Measurements from ENCODE around the gene HSF5. TPM values are rescaled to one million over a fixed set of nuclear protein-coding genes. Genes with fewer than 3 reads are reported as not detected.

The HSF5 gene
- polyA plus RNA-seq (2011; rRNA removed), result not detected in 2 replicates
- polyA minus RNA-seq (2011; rRNA and poly(A)+ RNA removed), result not detected in 2 replicates

GRCh38 chr17:58487589-58488427, at the start of gene HSF5:
Gene HSF5 (minus strand): TSS chr17:58488408. CDS start chr17:58488274, 134 bp downstream.
- Histone ChIP-seq H3K4me3 (ENCODE audit: low read depth, low read length) (no peak within 1 kb of the TSS), H3K36me3 (ENCODE audit: control insufficient read depth, insufficient read depth, low read length) (peaks cover 6% of the 10 kb centered on the region), H3K27me3 (ENCODE audit: control insufficient read depth, insufficient read depth, low read length) (no peaks in the 10 kb centered on the region)
- ChIA-PET POLR2A (no interaction called here), CTCF (interaction anchor here (0.8 kb wide), 1 partner anchor 166 kb away, joined by 3 read pairs; no protein-coding TSS in a partner anchor)
- TF ChIP-seq, protein P1, sequence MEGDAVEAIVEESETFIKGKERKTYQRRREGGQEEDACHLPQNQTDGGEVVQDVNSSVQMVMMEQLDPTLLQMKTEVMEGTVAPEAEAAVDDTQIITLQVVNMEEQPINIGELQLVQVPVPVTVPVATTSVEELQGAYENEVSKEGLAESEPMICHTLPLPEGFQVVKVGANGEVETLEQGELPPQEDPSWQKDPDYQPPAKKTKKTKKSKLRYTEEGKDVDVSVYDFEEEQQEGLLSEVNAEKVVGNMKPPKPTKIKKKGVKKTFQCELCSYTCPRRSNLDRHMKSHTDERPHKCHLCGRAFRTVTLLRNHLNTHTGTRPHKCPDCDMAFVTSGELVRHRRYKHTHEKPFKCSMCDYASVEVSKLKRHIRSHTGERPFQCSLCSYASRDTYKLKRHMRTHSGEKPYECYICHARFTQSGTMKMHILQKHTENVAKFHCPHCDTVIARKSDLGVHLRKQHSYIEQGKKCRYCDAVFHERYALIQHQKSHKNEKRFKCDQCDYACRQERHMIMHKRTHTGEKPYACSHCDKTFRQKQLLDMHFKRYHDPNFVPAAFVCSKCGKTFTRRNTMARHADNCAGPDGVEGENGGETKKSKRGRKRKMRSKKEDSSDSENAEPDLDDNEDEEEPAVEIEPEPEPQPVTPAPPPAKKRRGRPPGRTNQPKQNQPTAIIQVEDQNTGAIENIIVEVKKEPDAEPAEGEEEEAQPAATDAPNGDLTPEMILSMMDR (IDR thresholded peaks at IDR 0.05; ENCODE audit: insufficient read depth, low read depth, low read length), result 0 out of 2 replicates have a peak, but pooled peaks have one; percentile 14
- DNase-seq (ENCODE audit: low read depth), result no peak

DNA sequence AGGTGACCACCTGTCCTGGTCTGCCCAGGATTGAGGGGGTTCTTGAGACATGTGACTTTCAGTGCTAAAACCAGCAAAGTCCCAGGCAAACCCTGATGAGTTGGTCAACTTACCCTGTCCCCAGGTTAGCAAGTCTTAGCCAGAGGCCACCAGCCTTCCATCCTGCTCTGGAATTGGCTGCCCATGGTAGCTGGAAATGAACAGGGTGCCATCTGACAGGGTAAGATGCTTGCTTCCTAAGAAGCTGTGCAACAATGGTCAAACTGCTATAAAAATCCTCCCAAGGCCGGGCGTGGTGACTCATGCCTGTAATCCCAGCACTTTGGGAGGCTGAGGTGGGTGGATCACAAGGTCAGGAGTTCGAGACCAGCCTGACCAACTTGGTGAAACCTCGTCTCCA, 49.1 kb upstream of the HSF5 start:
- CTCF ChIA-PET, result interaction anchor here (0.6 to 2.5 kb wide), 3 partner anchors 19 to 79 kb away, joined by 3 to 11 read pairs (median 3); no protein-coding TSS in a partner anchor
- DNase-seq (ENCODE audit: low read depth), result no peak
- POLR2A ChIA-PET, result no interaction called here

GRCh38 chr17:58536542-58536941, 48.3 kb upstream of the HSF5 start:
- Histone ChIP-seq H3K4me3 (ENCODE audit: low read depth, low read length) (no peak overlapping the region), H3K27me3 (ENCODE audit: control insufficient read depth, insufficient read depth, low read length) (peaks cover 8% of the 10 kb centered on the region; the same call in 1 of the 2 replicates), H3K36me3 (ENCODE audit: control insufficient read depth, insufficient read depth, low read length) (no peaks in the 10 kb centered on the region)
- no peak for DNase-seq (ENCODE audit: low read depth)
- ChIA-PET CTCF (interaction anchor here (0.6 to 2.5 kb wide), 3 partner anchors 18 to 78 kb away, joined by 3 to 11 read pairs (median 3); no protein-coding TSS in a partner anchor), POLR2A (no interaction called here)
- TF ChIP-seq, protein P1 (IDR thresholded peaks at IDR 0.05; ENCODE audit: insufficient read depth, low read depth, low read length), result no peak

More for the DNA sequence above, 49.1 kb upstream of the HSF5 start:
- Histone ChIP-seq H3K4me3 (ENCODE audit: low read depth, low read length) (no peak overlapping the region), H3K36me3 (ENCODE audit: control insufficient read depth, insufficient read depth, low read length) (no peaks in the 10 kb centered on the region), H3K27me3 (ENCODE audit: control insufficient read depth, insufficient read depth, low read length) (peaks cover 8% of the 10 kb centered on the region; the same call in 1 of the 2 replicates)
- TF ChIP-seq, protein P1 (IDR thresholded peaks at IDR 0.05; ENCODE audit: insufficient read depth, low read depth, low read length), result no peak

GRCh38 chr17:58535431-58535830, 47.2 kb upstream of the HSF5 start:
- ChIA-PET CTCF (interaction anchor here (1.6 kb wide), 1 partner anchor 469 kb away, joined by 8 read pairs; no protein-coding TSS in a partner anchor), POLR2A (interaction anchor here (0.6 kb wide), 1 partner anchor 1701 kb away, joined by 3 read pairs; the partner anchor contains the start of gene DGKE)
- Histone ChIP-seq H3K4me3 (ENCODE audit: low read depth, low read length) (no peak overlapping the region), H3K36me3 (ENCODE audit: control insufficient read depth, insufficient read depth, low read length) (no peaks in the 10 kb centered on the region), H3K27me3 (ENCODE audit: control insufficient read depth, insufficient read depth, low read length) (peaks cover 8% of the 10 kb centered on the region; the same call in 1 of the 2 replicates)
- TF ChIP-seq, protein P1 (IDR thresholded peaks at IDR 0.05; ENCODE audit: insufficient read depth, low read depth, low read length), result no peak
- DNase-seq (ENCODE audit: low read depth), result no peak

DNA sequence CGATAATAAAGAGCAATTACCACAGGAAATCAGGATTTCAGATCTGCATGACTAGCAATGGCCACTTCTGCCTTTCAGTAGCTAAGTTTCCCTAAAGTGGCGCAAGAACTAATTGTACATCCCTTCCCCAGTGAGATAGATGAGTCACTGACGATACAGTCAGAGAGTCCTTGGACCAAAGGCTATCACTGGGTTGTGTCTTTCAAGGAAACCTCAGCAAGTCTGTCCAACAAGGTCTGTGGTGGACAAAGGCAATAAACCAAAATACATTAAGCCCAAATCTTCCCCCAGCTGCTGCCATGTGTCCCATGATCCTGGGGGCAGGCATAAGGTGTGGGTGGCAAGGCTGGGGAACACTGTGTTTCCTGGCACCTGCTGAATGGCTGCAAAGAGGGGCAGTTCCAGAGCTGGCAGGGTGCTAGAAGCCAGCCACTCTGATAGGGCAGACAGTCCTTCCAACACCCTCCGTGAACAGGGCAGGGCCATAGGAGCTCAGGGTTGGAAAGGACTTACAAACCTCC, 46.8 kb upstream of the HSF5 start:
- Histone ChIP-seq H3K27me3 (ENCODE audit: control insufficient read depth, insufficient read depth, low read length) (peaks cover 8% of the 10 kb centered on the region; the same call in 1 of the 2 replicates), H3K36me3 (ENCODE audit: control insufficient read depth, insufficient read depth, low read length) (no peaks in the 10 kb centered on the region), H3K4me3 (ENCODE audit: low read depth, low read length) (no peak overlapping the region)
- DNase-seq (ENCODE audit: low read depth), result no peak
- TF ChIP-seq, protein P1 (IDR thresholded peaks at IDR 0.05; ENCODE audit: insufficient read depth, low read depth, low read length), result no peak
- POLR2A ChIA-PET, result no interaction called here
- CTCF ChIA-PET, result interaction anchor here (1.0 to 1.6 kb wide), 2 partner anchors 16 to 470 kb away, joined by 3 to 8 read pairs; no protein-coding TSS in a partner anchor

Data from BJ (cell line).